ENCODE measurements around the gene RSPH1. TPM values are rescaled to one million over a fixed set of nuclear protein-coding genes. Genes with fewer than 3 reads are reported as not detected.

RSPH1 gene
- total and polyA plus RNA-seq, 2 of the 8 experiments (the other 6 are each of a cell fraction or from before 2014, with no cell fraction given): 0.24 TPM; not detected in 1

- no peak for TF ChIP-seq CHD7 (IDR thresholded peaks at IDR 0.05; ENCODE audit: insufficient replicate concordance, low read length)
- TF ChIP-seq RXRA (IDR thresholded peaks at IDR 0.05; ENCODE audit: insufficient read depth, low read depth, low read length): no peak
- no peak for TF ChIP-seq MAX (IDR thresholded peaks at IDR 0.05)
- no peak for TF ChIP-seq CHD2 (IDR thresholded peaks at IDR 0.05; ENCODE audit: low read length)
- TF ChIP-seq ATF2 (IDR thresholded peaks at IDR 0.05; ENCODE audit: low read length): no peak
Measured at GRCh38 chr21:42522771-42523170, 26.7 kb upstream of the RSPH1 start (continued).

All from H1 (cell line).